DOHH2 (cell line): ENCODE measurements around the gene IGFALS.

Source experiments
- CTCF ChIP-seq: fragments of 200-600 bp; sonication (generic); IDR thresholded peaks from one replicate; pipeline ENCODE4 v1.5.1; 2014; ENCODE audit warnings: antibody characterized with exemption, mild to moderate bottlenecking, low read depth, low read length; ENCODE audit not compliant: poor library complexity, severe bottlenecking
- EZH2phosphoT487 ChIP-seq: fragments of 200-600 bp; sonication (generic); IDR thresholded peaks from 2 replicates; pipeline ENCODE4 v1.6.1; 2017; ENCODE audit warnings: borderline replicate concordance, mild to moderate bottlenecking, antibody characterized with exemption, low read length, moderate library complexity, mixed read lengths

GRCh38 chr16:1819611-1820010 lies 26.1 kb upstream of the IGFALS start:
- TF ChIP-seq CTCF (no peak), EZH2phosphoT487 (no peak)
